HG02678 (cell line): ENCODE measurements around the gene IFFO2.

Experiments
- ATAC-seq: cut with Tn5 transposase; IDR thresholded peaks from one replicate; pipeline ENCODE4 v1.9.1; 2021; ENCODE audit warnings: mild to moderate bottlenecking, moderate library complexity; ENCODE audit not compliant: unreplicated experiment

Gene IFFO2

GRCh38 chr1:18922319-18922726, 34.2 kb downstream of the IFFO2 start:
- ATAC-seq, result no peak

- no peak for ATAC-seq
These were observed 34.8 kb downstream of the IFFO2 start for GRCh38 chr1:18921516-18922251.

- ATAC-seq, result no peak
These were observed 35.5 kb downstream of the IFFO2 start for GRCh38 chr1:18920931-18921330.

GRCh38 chr1:18919956-18920355, 36.5 kb downstream of the IFFO2 start:
- ATAC-seq, result no peak

- ATAC-seq, result no peak
These were observed 37.1 kb downstream of the IFFO2 start for GRCh38 chr1:18919197-18919905.

GRCh38 chr1:18918417-18918816, 38.1 kb downstream of the IFFO2 start:
- ATAC-seq, result no peak

- ATAC-seq, result no peak
These were observed 39.2 kb downstream of the IFFO2 start for GRCh38 chr1:18917071-18917799.

- ATAC-seq, result no peak
These were observed 41.1 kb downstream of the IFFO2 start for GRCh38 chr1:18915341-18915740.

- no peak for ATAC-seq
These were observed 43.2 kb downstream of the IFFO2 start for GRCh38 chr1:18913065-18913835.

GRCh38 chr1:18912550-18912949, 43.9 kb downstream of the IFFO2 start:
- no peak for ATAC-seq

- ATAC-seq, result no peak
These were observed 47.3 kb downstream of the IFFO2 start for GRCh38 chr1:18908911-18909771.

- ATAC-seq, result no peak
These were observed 48.3 kb downstream of the IFFO2 start for GRCh38 chr1:18907917-18908845.

- ATAC-seq, result no peak
These were observed 49.2 kb downstream of the IFFO2 start for GRCh38 chr1:18907021-18907916.

- ATAC-seq, result no peak
These were observed 53.2 kb downstream of the IFFO2 start for GRCh38 chr1:18903291-18903756.

- peak; percentile 97 for ATAC-seq
These were observed 53.8 kb downstream of the IFFO2 start, which contains the start of gene ALDH4A1 for GRCh38 chr1:18902523-18903290. ALDH4A1 (minus strand) TSS chr1:18902555; CDS start chr1:18902523, 32 bp downstream.

GRCh38 chr1:18901952-18902522, 54.4 kb downstream of the IFFO2 start:
- ATAC-seq, result no peak
